AG04449 (cell line): ENCODE results near the gene MS4A1.
"Not testable (repeated sequence)": the region's sequence is repeated elsewhere in the genome, so short reads cannot be mapped to it uniquely, and the experiment has no call there.

Source experiments
- CTCF ChIA-PET: fragments of 350-600 bp; formaldehyde crosslinking; extraction: SDS; loops from one replicate; lab custom pipeline; 2021; ENCODE audit warnings: antibody characterized with exemption; lab: Yijun Ruan, JAX
- POLR2A ChIA-PET: fragments of 400-600, 350-600 bp; formaldehyde crosslinking; extraction: SDS; loops from one replicate; lab custom pipeline; 2020; ENCODE audit warnings: antibody characterized with exemption, inconsistent platforms; lab: Yijun Ruan, JAX
- DNase-seq: peaks from one replicate; pipeline ENCODE4 v3.0.0-alpha.2; 2010; ENCODE audit warnings: low read depth, low spot score
- H3K4me3 ChIP-seq: 2 replicates; pipeline ENCODE4 v1.5.1; 2011; ENCODE audit warnings: low read depth, mild to moderate bottlenecking, control low read depth, low read length
- TF ChIP-seq, protein P1 (sequence below): IDR thresholded peaks from one replicate; pipeline ENCODE4 v1.5.1; 2011; ENCODE audit warnings: mild to moderate bottlenecking, moderate library complexity, low read length, control low read depth, inconsistent platforms; ENCODE audit not compliant: insufficient read depth; ENCODE audit errors: missing control alignments

MS4A1 gene

DNA sequence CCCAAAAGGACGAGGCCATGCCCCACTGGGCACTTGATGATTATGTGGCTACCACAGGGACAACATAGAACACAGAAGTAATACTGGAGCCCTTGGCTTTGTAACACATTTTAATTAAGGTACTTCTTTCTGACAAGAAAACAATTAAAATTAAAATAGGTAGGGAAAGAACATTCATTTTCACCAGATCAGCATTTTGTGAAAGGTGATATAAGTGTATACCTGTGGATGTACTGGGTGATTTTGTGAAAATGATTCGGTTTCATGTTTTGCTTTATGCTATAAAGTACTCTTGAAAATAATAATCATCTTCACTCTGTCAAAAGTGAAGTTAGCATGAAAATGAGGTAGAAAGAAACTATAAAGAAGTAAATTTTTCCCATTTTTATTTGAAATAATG lies 37.8 kb downstream of the MS4A1 start:
- CTCF ChIA-PET = no interaction called here
- TF ChIP-seq, protein P1, sequence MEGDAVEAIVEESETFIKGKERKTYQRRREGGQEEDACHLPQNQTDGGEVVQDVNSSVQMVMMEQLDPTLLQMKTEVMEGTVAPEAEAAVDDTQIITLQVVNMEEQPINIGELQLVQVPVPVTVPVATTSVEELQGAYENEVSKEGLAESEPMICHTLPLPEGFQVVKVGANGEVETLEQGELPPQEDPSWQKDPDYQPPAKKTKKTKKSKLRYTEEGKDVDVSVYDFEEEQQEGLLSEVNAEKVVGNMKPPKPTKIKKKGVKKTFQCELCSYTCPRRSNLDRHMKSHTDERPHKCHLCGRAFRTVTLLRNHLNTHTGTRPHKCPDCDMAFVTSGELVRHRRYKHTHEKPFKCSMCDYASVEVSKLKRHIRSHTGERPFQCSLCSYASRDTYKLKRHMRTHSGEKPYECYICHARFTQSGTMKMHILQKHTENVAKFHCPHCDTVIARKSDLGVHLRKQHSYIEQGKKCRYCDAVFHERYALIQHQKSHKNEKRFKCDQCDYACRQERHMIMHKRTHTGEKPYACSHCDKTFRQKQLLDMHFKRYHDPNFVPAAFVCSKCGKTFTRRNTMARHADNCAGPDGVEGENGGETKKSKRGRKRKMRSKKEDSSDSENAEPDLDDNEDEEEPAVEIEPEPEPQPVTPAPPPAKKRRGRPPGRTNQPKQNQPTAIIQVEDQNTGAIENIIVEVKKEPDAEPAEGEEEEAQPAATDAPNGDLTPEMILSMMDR = no peak
- POLR2A ChIA-PET = no interaction called here
- H3K4me3 ChIP-seq = no peak overlapping the region
- no peak for DNase-seq

DNA sequence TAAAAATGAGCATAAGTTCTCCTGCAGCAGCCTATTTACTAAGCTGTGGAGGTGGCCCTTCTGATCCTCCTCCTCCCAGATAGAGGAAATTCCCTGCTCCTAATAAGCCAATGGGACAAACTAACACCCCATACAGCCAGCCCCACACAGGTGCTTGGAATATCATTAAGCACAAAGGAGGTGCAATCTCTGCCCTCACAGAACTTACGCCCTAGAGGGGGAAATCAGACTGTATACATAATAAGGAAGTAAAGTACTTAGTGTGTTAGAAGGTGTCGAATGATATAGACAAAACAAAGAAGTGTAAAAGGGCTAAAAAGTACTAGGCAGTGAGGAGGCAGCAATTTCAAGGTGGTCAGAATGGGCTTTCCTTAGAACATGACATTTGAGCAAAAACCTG lies 42.8 kb downstream of the MS4A1 start:
- TF ChIP-seq, protein P1 = no peak
- no peak for DNase-seq
- H3K4me3 ChIP-seq = no peak overlapping the region
- ChIA-PET POLR2A (no interaction called here), CTCF (no interaction called here)

DNA sequence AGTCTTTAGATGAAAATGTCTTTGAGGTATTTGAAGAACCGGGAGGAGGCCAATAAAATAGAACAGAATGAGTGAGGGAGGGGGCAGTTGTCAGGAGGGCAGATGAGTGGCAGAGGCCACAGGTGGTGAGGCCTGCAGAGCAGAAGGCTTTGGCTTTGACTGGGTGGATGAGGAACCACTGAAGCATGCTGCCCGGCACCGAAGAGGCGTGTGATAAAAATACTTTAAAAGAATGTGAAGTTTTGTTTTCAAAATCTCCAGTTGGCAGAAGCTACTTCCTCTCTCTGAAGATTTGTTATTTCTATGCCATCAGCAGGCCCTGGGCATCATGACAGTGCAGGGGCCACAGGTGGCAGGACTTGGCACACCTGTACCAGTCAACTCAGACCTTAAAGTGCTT lies 43.2 kb downstream of the MS4A1 start:
- TF ChIP-seq, protein P1 = no peak
- POLR2A ChIA-PET = no interaction called here
- CTCF ChIA-PET = no interaction called here
- H3K4me3 ChIP-seq = no peak overlapping the region
- no peak for DNase-seq

DNA sequence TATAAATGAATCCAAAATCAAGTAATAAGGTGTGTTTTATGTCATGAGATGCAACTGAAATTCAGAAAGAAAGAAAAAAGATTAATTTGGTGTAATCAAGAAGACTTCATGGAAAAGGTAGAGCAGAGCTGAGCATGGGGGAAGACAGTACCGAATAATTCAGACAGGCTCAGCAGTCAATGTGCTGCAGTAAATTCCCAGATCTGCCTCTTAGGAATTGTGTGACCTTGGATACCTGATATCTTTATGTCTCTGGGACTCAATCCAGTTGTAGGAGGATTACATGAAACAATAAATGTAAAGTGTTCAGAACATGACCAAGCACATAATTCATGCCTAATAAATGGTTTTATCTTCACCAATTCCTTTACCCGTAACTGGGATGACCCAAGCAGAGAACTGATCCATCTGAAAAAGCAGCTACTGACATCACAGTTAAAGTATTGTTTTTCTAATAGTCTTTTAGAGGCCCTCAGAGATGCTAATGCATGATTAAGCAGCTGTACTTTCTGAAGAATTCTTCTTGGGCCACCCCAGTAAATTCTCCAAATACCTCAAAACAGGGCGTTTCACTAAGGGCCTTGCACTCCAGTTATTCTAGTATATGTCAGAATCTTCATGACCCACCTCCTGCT lies 44.7 kb downstream of the MS4A1 start:
- no peak for DNase-seq
- TF ChIP-seq, protein P1 = no peak
- ChIA-PET POLR2A (no interaction called here), CTCF (no interaction called here)
- no peak overlapping the region for H3K4me3 ChIP-seq

DNA sequence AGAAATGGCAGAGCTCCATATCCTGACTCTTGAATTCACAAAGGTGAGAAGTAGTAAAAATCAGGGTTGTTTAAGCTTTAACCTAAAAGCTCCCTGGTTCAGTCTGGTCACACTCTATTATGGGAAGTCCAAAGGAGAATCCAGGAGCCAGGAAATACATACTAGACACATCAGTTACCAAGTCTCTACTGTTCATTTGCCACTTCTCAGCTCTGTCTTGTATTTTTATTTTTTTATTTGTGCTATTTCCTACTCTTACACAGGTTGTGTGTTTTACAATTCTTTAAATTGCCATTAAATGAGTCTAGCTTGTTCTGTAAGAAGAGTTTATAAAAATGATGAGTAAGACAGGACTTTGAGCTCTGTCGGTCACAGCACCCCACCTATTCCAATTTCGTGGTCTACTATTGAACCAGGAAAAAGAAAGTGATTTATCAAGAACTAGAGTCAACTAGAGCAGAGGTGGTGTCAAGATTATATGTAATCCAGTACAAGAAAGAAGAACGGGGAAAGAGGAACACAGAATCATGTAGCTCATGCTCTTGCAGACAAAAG lies 46.7 kb downstream of the MS4A1 start:
- POLR2A ChIA-PET = no interaction called here
- CTCF ChIA-PET = no interaction called here
- no peak overlapping the region for H3K4me3 ChIP-seq
- TF ChIP-seq, protein P1 = no peak
- DNase-seq = no peak

DNA sequence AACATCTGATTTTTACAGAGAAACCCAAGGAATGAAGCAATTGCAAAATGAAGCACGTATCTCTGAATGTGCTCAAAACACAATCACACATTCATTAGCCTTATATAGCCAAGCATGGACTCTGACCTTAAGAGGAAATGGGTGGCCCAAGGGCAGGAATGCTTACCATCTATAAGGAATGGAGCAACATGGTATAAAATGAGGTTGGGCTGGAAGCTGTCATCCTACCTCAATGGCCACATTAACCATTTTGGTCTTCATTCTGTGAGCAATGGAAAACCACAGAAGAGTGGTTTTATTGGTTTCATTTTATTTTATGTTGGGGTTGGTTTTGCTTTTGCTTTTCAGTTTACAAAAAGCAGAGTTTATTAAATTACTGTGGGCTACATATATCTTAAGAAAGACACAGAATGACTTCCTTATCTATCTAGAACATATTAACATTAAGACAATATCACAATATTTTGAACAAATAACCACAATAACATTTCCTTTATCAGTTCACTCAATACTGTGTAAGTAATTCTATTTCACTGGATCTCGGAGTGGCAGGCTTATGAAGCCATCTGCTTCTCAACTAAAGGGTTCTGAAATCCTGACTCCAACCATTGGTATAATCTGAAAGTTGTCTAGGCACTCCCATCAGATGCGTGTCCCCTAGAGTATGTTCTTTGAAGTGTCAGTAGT lies 48.7 kb downstream of the MS4A1 start:
- CTCF ChIA-PET = no interaction called here
- POLR2A ChIA-PET = no interaction called here
- DNase-seq = no peak
- TF ChIP-seq, protein P1 = no peak
- H3K4me3 ChIP-seq = no peak overlapping the region

DNA sequence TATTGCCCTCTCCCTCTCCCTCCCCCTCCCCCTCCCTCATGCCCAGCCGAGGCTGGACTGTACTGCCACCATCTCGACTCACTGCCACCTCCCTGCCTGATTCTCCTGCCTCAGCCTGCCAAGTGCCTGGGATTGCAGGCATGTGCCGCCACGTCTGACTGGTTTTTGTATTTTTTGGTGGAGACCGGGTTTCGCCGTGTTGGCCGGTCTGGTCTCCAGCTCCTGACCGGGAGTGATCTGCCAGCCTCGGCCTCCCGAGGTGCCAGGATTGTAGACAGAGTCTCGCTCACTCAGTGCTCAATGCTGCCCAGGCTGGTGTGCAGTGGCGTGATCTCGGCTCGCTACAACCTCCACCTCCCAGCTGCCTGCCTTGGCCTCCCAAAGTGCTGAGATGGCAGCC lies 54.0 kb downstream of the MS4A1 start:
- H3K4me3 ChIP-seq, POLR2A ChIA-PET, DNase-seq, CTCF ChIA-PET: not testable (repeated sequence)

DNA sequence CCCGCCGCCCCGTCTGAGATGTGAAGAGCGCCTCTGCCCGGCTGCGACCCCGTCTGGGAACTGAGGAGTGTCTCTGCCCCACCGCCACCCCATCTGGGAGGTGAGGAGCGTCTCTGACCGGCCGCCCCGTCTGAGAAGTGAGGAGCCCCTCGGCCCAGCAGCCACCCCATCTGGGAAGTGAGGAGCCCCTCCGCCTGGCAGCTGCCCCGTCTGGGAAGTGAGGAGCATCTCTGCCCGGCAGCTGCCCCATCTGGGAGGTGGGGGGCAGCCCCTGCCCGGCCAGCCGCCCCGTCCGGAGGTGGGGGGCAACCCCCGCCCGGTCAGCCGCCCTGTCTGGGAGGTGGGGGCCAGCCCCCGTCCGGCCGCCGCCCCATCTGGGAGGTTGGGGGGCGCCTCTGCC lies 54.6 kb downstream of the MS4A1 start:
- CTCF ChIA-PET, DNase-seq, POLR2A ChIA-PET, H3K4me3 ChIP-seq: not testable (repeated sequence)
